HCT116 (cell line): Measurements from ENCODE around the gene MAPK6. TPM values are rescaled to one million over a fixed set of nuclear protein-coding genes. Genes with fewer than 3 reads are reported as not detected.

Experiments used
- ATAC-seq: fragments of 200-7000 bp; cut with Tn5 transposase; 2 replicates; pipeline ENCODE4 v1.9.1; 2020; ENCODE audit warnings: mild to moderate bottlenecking, moderate library complexity
- BruUV-seq: library from RNA; stranded (reverse); fragments of 400-500 nt; replicated peaks from 2 replicates; lab custom pipeline; 2021; lab: Mats Ljungman, UMichigan
- CTCF ChIA-PET: fragments of 300-600 bp; sonication (Branson Sonifier 250); formaldehyde crosslinking; loops from one replicate; lab custom pipeline; 2021; ENCODE audit warnings: antibody characterized with exemption; lab: Charles Lee
- POLR2A ChIA-PET: fragments of 300-600, 350-600 bp; sonication (Branson Sonifier 250); formaldehyde crosslinking; loops from one replicate; lab custom pipeline; 2021; ENCODE audit warnings: antibody characterized with exemption; lab: Charles Lee
- RAD21 ChIA-PET, 2 experiments: fragments of 300-600 bp; sonication (Branson Sonifier 250); formaldehyde crosslinking; loops; one replicate each; lab custom pipeline; 2023; ENCODE audit warnings: low total read pairs in 2 of 2; ENCODE audit not compliant: uncharacterized antibody in 2 of 2, unreplicated experiment in 2 of 2, low non-redundant PET in 1 of 2; lab: Charles Lee
- DNase-seq: peaks from one replicate; pipeline ENCODE4 v3.0.0-alpha.2; 2010; ENCODE audit warnings: low read depth, low spot score
- H2AFZ ChIP-seq: fragments of 200-600 bp; shearing (Covaris generic), sonication (generic); 2 replicates; pipeline ENCODE4 v1.6.1; 2017; ENCODE audit warnings: low read depth, mixed run types, mixed read lengths, antibody characterized with exemption, low read length; ENCODE audit not compliant: poor library complexity, severe bottlenecking
- H3K27ac ChIP-seq: 2 replicates; pipeline ENCODE4 v1.5.1; 2012; ENCODE audit warnings: low read depth, low read length
- H3K27me3 ChIP-seq: fragments of 200-600 bp; sonication (generic); 2 replicates; pipeline ENCODE4 v1.6.1; 2016; ENCODE audit warnings: mixed run types, low read length, mixed read lengths; ENCODE audit not compliant: insufficient read depth
- H3K36me3 ChIP-seq, 2 experiments: fragments of 200-500 bp in 1 of 2; fragments of 200-600 bp in 1 of 2; sonication (Bioruptor generic) in 1 of 2; sonication (generic) in 1 of 2; 2 replicates each; pipeline versions ENCODE4 v1.5.1 to v1.6.1; 2014 to 2016; ENCODE audit warnings: low read length in 2 of 2, inconsistent platforms in 1 of 2, mixed read lengths in 1 of 2, mixed run types in 1 of 2; ENCODE audit not compliant: insufficient read depth in 2 of 2, control insufficient read depth in 1 of 2
- H3K4me1 ChIP-seq, 2 experiments: fragments of 200-600 bp in 1 of 2; sonication (generic) in 1 of 2; 2 replicates each; pipeline versions ENCODE4 v1.5.1 to v1.6.1; 2012 to 2017; ENCODE audit warnings: low read length in 2 of 2, inconsistent platforms in 1 of 2, mild to moderate bottlenecking in 1 of 2, mixed read lengths in 1 of 2, mixed run types in 1 of 2, moderate library complexity in 1 of 2; ENCODE audit not compliant: insufficient read depth in 2 of 2, control insufficient read depth in 1 of 2
- H3K4me2 ChIP-seq: fragments of 200-600 bp; sonication (generic); 2 replicates; pipeline ENCODE4 v1.6.1; 2017; ENCODE audit warnings: mixed run types, low read length, mixed read lengths
- H3K4me3 ChIP-seq, 2 experiments: fragments of 200-600 bp in 1 of 2; sonication (generic) in 1 of 2; replicated peaks in 1 of 2; 2 replicates each; pipeline ENCODE4 v1.5.1; 2011 to 2016; ENCODE audit warnings: low read length in 2 of 2, control low read depth in 1 of 2, low read depth in 1 of 2, mild to moderate bottlenecking in 1 of 2, mixed read lengths in 1 of 2, mixed run types in 1 of 2
- H3K79me2 ChIP-seq: fragments of 200-600 bp; sonication (generic); 2 replicates; pipeline ENCODE4 v1.6.1; 2017; ENCODE audit warnings: mild to moderate bottlenecking, mixed run types, low read length, moderate library complexity, mixed read lengths; ENCODE audit not compliant: insufficient read depth
- H3K9ac ChIP-seq: fragments of 200-600 bp; sonication (generic); 2 replicates; pipeline ENCODE4 v1.6.1; 2016; ENCODE audit warnings: low read length, mixed read lengths
- H3K9me2 ChIP-seq: fragments of 200-600 bp; sonication (generic), shearing (Covaris generic); 2 replicates; pipeline ENCODE4 v1.6.1; 2017; ENCODE audit warnings: mixed run types, mild to moderate bottlenecking, moderate library complexity; ENCODE audit not compliant: insufficient read depth
- H3K9me3 ChIP-seq, 2 experiments: fragments of 200-500 bp in 1 of 2; fragments of 200-600 bp in 1 of 2; sonication (Bioruptor generic) in 1 of 2; sonication (generic) in 1 of 2; 2 replicates each; pipeline ENCODE4 v1.6.1; 2014 to 2017; ENCODE audit warnings: low read length in 2 of 2, mixed read lengths in 2 of 2, inconsistent platforms in 1 of 2, low read depth in 1 of 2, mild to moderate bottlenecking in 1 of 2, mixed run types in 1 of 2, moderate library complexity in 1 of 2; ENCODE audit not compliant: control insufficient read depth in 1 of 2, insufficient read depth in 1 of 2
- H4K20me1 ChIP-seq: fragments of 200-600 bp; sonication (generic), shearing (Covaris generic); 2 replicates; pipeline ENCODE4 v1.6.1; 2017; ENCODE audit warnings: mixed run types, mild to moderate bottlenecking, moderate library complexity; ENCODE audit not compliant: insufficient read depth
- CBX3 ChIP-seq: IDR thresholded peaks from 2 replicates; pipeline ENCODE4 v1.6.1; 2012; ENCODE audit warnings: low read depth
- CEBPB ChIP-seq: IDR thresholded peaks from 2 replicates; pipeline ENCODE4 v1.6.1; 2012; ENCODE audit warnings: low read depth
- CTCF ChIP-seq, 3 experiments: fragments of 200-600 bp in 1 of 3; sonication (generic) in 1 of 3; IDR thresholded peaks in 2 of 3; conservative IDR thresholded peaks in 1 of 3; 2 replicates each; pipeline ENCODE4 v1.5.1; 2012 to 2017; ENCODE audit warnings: low read depth in 2 of 3, low read length in 2 of 3, antibody characterized with exemption in 1 of 3, borderline replicate concordance in 1 of 3, control low read depth in 1 of 3, mild to moderate bottlenecking in 1 of 3, mixed read lengths in 1 of 3, mixed run types in 1 of 3, moderate library complexity in 1 of 3; ENCODE audit not compliant: insufficient read depth in 1 of 3
- EGR1 ChIP-seq: IDR thresholded peaks from 2 replicates; pipeline ENCODE4 v1.6.1; 2012; ENCODE audit warnings: low read depth
- EZH2 ChIP-seq: fragments of 200-600 bp; sonication (generic); IDR thresholded peaks from 2 replicates; pipeline ENCODE4 v1.6.1; 2017; ENCODE audit warnings: antibody characterized with exemption, mixed run types
- EZH2phosphoT487 ChIP-seq: fragments of 200-600 bp; IDR thresholded peaks from 2 replicates; pipeline ENCODE4 v1.6.1; 2018; ENCODE audit warnings: antibody characterized with exemption, borderline replicate concordance
- FOSL1 ChIP-seq: IDR thresholded peaks from 2 replicates; pipeline ENCODE4 v1.6.1; 2012; ENCODE audit warnings: low read depth
- JUND ChIP-seq: IDR thresholded peaks from 2 replicates; pipeline ENCODE4 v1.6.1; 2012
- POLR2AphosphoS5 ChIP-seq: IDR thresholded peaks from 2 replicates; pipeline ENCODE4 v1.6.1; 2011; ENCODE audit warnings: mild to moderate bottlenecking, low read depth, low read length, moderate library complexity
- SIN3A ChIP-seq: IDR thresholded peaks from 2 replicates; pipeline ENCODE4 v1.6.1; 2012; ENCODE audit warnings: low read depth
- SRF ChIP-seq: IDR thresholded peaks from 2 replicates; pipeline ENCODE4 v1.6.1; 2012; ENCODE audit warnings: low read depth
- TCF7L2 ChIP-seq: IDR thresholded peaks from 2 replicates; pipeline ENCODE4 v1.7.0; 2011; ENCODE audit warnings: borderline replicate concordance, inconsistent platforms; ENCODE audit not compliant: insufficient read depth, insufficient read length; ENCODE audit errors: extremely low read depth
- ZBTB33 ChIP-seq: IDR thresholded peaks from 2 replicates; pipeline ENCODE4 v1.6.1; 2011; ENCODE audit warnings: mild to moderate bottlenecking, low read length, moderate library complexity; ENCODE audit not compliant: insufficient replicate concordance; ENCODE audit errors: extremely low read depth
- ZFX ChIP-seq: fragments of 450-650 bp; IDR thresholded peaks from 2 replicates; pipeline ENCODE4 v1.6.1; 2017
- intact Hi-C: fragments of 100-400 bp; cut with micrococcal nuclease; formaldehyde crosslinking; loops from 2 replicates; pipeline ENCODE4 v1.10.0; 2022
- total RNA-seq: library from RNA; stranded (reverse); gene quantifications from one replicate; pipeline ENCODE4 v1.2.1, GENCODE V29; 2021; ENCODE audit not compliant: unreplicated experiment

The MAPK6 gene
- total RNA-seq, 1 experiment from 2014 or later: 57.4 TPM

DNA sequence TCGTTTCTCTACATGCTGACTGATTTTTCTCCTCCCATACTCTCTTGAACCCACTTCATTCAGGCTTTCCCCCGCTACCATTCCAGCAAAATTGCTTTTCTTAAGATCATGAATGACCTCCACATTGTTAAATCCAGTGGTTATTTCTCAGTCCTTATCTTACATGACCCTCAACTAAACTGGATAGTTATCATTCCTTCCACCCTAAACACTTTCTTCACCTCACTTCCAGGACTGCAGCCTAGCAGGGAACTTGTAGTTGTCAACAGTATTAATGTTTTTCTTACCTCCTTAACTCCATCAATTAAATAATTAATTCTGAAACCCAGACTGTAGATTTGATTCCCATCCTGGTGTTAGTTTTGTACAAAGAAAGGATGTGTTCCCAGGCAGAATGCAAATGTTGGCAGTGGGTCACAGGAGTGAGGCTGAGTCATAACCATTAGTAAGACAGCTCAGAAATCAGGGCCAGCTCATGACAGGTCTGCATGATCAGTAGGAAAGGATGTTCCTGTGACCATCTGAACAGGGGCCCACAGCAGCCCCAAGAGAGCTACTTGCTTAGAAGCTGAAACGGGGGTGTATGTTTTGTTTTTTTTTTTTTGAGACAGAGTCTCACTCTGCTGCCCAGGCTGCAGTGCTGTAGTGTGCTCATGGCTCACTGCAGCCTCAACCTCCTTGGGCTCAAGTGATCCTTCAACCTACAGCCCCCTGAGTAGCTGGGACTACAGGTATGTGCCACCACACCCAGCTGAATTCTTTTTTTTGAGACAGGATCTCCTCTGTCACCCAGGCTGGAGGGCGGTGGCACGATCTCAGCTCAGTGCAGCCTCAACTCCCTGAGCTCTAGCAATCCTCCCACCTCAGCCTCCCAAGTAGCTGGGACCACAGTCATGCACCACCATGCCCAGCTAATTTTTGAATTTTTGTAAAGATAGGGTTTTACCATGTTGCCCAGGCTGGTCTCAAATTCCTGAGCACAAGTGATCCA lies 84.5 kb downstream of the MAPK6 start:
- no peaks in the 10 kb centered on the region for H3K9me2 ChIP-seq
- RAD21 ChIA-PET: interaction anchor here in 1 of 2 experiments (0.6 kb wide), 1 partner anchor 24 kb away, joined by 3 read pairs; no protein-coding TSS in a partner anchor
- no peaks in the 10 kb centered on the region for H3K36me3 ChIP-seq
- H3K79me2 ChIP-seq: no peaks in the 10 kb centered on the region
- H3K4me3 ChIP-seq: no peak overlapping the region
- peak overlapping the region; percentile 6 for H2AFZ ChIP-seq
- POLR2A ChIA-PET: no interaction called here
- CTCF ChIA-PET: interaction anchor here (1.0 to 1.1 kb wide), 2 partner anchors 25 to 36 kb away, joined by 3 read pairs; no protein-coding TSS in a partner anchor
- intact Hi-C loops: no loop called here
- BruUV-seq: no TSS peak
- H3K9me3 ChIP-seq: no peaks in the 10 kb centered on the region
- TF ChIP-seq FOSL1 (peak; percentile 58), CBX3 (0 out of 2 replicates have a peak, but pooled peaks have one; percentile 24), SRF (no peak), TCF7L2 (no peak), EZH2phosphoT487 (no peak), ZFX (no peak), JUND (peak; percentile 43; the same call in 1 of the 2 replicates)
- no peak overlapping the region for H3K9ac ChIP-seq
- no peaks in the 10 kb centered on the region for H4K20me1 ChIP-seq
- no peaks in the 10 kb centered on the region for H3K27me3 ChIP-seq
- ATAC-seq (peak; percentile 70), DNase-seq (peak; percentile 27)
- H3K4me1 ChIP-seq: peaks cover 8 to 15% of the 10 kb centered on the region in 2 experiments
- H3K4me2 ChIP-seq: peak overlapping the region; percentile 31
- H3K27ac ChIP-seq: no peak overlapping the region

DNA sequence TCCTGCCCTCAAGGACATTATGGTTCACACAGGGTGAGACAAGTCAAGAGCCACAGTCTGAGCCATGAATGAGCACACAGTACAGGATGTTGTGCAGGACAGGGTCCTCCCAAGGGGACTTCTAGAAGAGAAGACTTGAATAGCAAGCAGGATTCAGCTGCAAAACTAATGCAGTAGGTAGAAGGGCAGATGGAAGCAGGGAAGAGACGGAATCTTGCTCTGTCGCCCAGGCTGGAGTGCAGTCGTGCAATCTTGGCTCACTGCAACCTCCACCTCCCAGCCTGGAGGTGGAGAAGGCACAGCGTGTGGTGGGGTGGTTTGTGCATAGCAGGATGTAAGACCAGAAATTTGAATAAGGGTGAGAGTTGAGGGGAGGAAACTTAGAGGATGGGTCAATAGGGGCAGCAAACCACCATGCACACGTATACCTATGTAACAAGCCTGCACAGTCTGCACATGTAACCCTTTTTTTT lies 85.5 kb downstream of the MAPK6 start:
- Histone ChIP-seq H3K4me1 (peaks cover 8 to 15% of the 10 kb centered on the region in 2 experiments), H3K27me3 (no peaks in the 10 kb centered on the region), H3K9me3 (no peaks in the 10 kb centered on the region), H3K4me2 (no peak overlapping the region), H3K4me3 (no peak overlapping the region), H3K9me2 (no peaks in the 10 kb centered on the region), H3K79me2 (no peaks in the 10 kb centered on the region), H3K27ac (no peak overlapping the region), H2AFZ (no peak overlapping the region), H4K20me1 (no peaks in the 10 kb centered on the region), H3K36me3 (no peaks in the 10 kb centered on the region), H3K9ac (no peak overlapping the region)
- POLR2A ChIA-PET: no interaction called here
- CTCF ChIA-PET: interaction anchor here (1.0 kb wide), 1 partner anchor 35 kb away, joined by 3 read pairs; no protein-coding TSS in a partner anchor
- DNase-seq (no peak), ATAC-seq (no peak)
- intact Hi-C loops: no loop called here
- RAD21 ChIA-PET: no interaction called here
- TF ChIP-seq ZBTB33 (no peak), EZH2 (no peak), SIN3A (no peak), CTCF (IDR thresholded peaks at IDR 0.05 in 2 of 3, conservative IDR thresholded peaks at IDR 0.05 in 1 of 3; ENCODE audit: borderline replicate concordance in 1 of 3, insufficient read depth in 1 of 3, low read depth in 2 of 3, low read length in 2 of 3) (no peak), TCF7L2 (no peak), EZH2phosphoT487 (no peak), POLR2AphosphoS5 (no peak), SRF (no peak), CEBPB (no peak), EGR1 (no peak), CBX3 (no peak)
- no TSS peak for BruUV-seq
